Osteocyte (in vitro differentiated cells): ENCODE data around the gene EIF4G1. TPM values are rescaled to one million over a fixed set of nuclear protein-coding genes. Genes with fewer than 3 reads are reported as not detected.

Experiments
- DNase-seq: peaks from one replicate; pipeline ENCODE4 v3.0.0; 2021; ENCODE audit warnings: mixed read lengths; ENCODE audit not compliant: unreplicated experiment; ENCODE audit errors: extremely low spot score
- H3K27ac Mint-ChIP-seq: one replicate; pipeline ENCODE4 v1.8.0; 2021; ENCODE audit warnings: mild to moderate bottlenecking, mixed read lengths; ENCODE audit not compliant: unreplicated experiment
- H3K27me3 Mint-ChIP-seq: one replicate; pipeline ENCODE4 v1.8.0; 2021; ENCODE audit warnings: mixed read lengths; ENCODE audit not compliant: unreplicated experiment
- H3K36me3 Mint-ChIP-seq: one replicate; pipeline ENCODE4 v1.8.0; 2021; ENCODE audit warnings: mixed read lengths; ENCODE audit not compliant: unreplicated experiment
- H3K4me1 Mint-ChIP-seq: one replicate; pipeline ENCODE4 v1.8.0; 2021; ENCODE audit warnings: mixed read lengths; ENCODE audit not compliant: unreplicated experiment
- H3K4me3 Mint-ChIP-seq: one replicate; pipeline ENCODE4 v1.8.0; 2021; ENCODE audit warnings: mild to moderate bottlenecking, moderate library complexity, mixed read lengths; ENCODE audit not compliant: unreplicated experiment
- H3K9me3 Mint-ChIP-seq: one replicate; pipeline ENCODE4 v1.8.0; 2021; ENCODE audit warnings: mixed read lengths; ENCODE audit not compliant: unreplicated experiment
- CTCF ChIP-seq: fragments of 200-600 bp; sonication (generic); IDR thresholded peaks from 2 replicates; pipeline ENCODE4 v1.5.0; 2021; ENCODE audit warnings: antibody characterized with exemption, mild to moderate bottlenecking, moderate library complexity
- total RNA-seq: library from RNA; stranded (reverse); gene quantifications from 2 replicates; pipeline ENCODE4 v1.2.1, GENCODE V29; 2021

Gene EIF4G1
- total RNA-seq, 1 donor from 2014 or later = 385 TPM

GRCh38 chr3:184358124-184358767, 43.8 kb downstream of the EIF4G1 start:
- TF ChIP-seq CTCF = no peak
- no peak overlapping the region for H3K27ac Mint-ChIP-seq
- no peaks in the 10 kb centered on the region for H3K27me3 Mint-ChIP-seq
- no peak for DNase-seq
- no peak overlapping the region for H3K4me3 Mint-ChIP-seq
- H3K36me3 Mint-ChIP-seq = peaks cover 9% of the 10 kb centered on the region
- no peaks in the 10 kb centered on the region for H3K9me3 Mint-ChIP-seq
- peaks cover 17% of the 10 kb centered on the region for H3K4me1 Mint-ChIP-seq

- no peak for DNase-seq
- Mint-ChIP-seq H3K27ac (no peak overlapping the region), H3K36me3 (peaks cover 9% of the 10 kb centered on the region), H3K4me1 (peaks cover 19% of the 10 kb centered on the region), H3K27me3 (no peaks in the 10 kb centered on the region), H3K4me3 (no peak overlapping the region), H3K9me3 (no peaks in the 10 kb centered on the region)
- TF ChIP-seq CTCF = no peak
These were observed 44.5 kb downstream of the EIF4G1 start for GRCh38 chr3:184358921-184359350.

GRCh38 chr3:184359610-184360009, 45.2 kb downstream of the EIF4G1 start:
- DNase-seq = no peak
- H3K36me3 Mint-ChIP-seq = peaks cover 9% of the 10 kb centered on the region
- H3K4me1 Mint-ChIP-seq = peaks cover 24% of the 10 kb centered on the region
- no peak for TF ChIP-seq CTCF
- H3K9me3 Mint-ChIP-seq = no peaks in the 10 kb centered on the region
- H3K4me3 Mint-ChIP-seq = no peak overlapping the region
- H3K27ac Mint-ChIP-seq = no peak overlapping the region
- H3K27me3 Mint-ChIP-seq = no peaks in the 10 kb centered on the region

GRCh38 chr3:184360070-184360928, 45.9 kb downstream of the EIF4G1 start:
- no peak overlapping the region for H3K27ac Mint-ChIP-seq
- H3K4me1 Mint-ChIP-seq = peaks cover 28% of the 10 kb centered on the region
- peaks cover 13% of the 10 kb centered on the region for H3K36me3 Mint-ChIP-seq
- DNase-seq = no peak
- no peaks in the 10 kb centered on the region for H3K9me3 Mint-ChIP-seq
- H3K27me3 Mint-ChIP-seq = no peaks in the 10 kb centered on the region
- peak overlapping the region; percentile 77 for H3K4me3 Mint-ChIP-seq
- TF ChIP-seq CTCF = no peak

- H3K27ac Mint-ChIP-seq = no peak overlapping the region
- peak overlapping the region; percentile 77 for H3K4me3 Mint-ChIP-seq
- DNase-seq = no peak
These were observed 46.6 kb downstream of the EIF4G1 start for GRCh38 chr3:184360929-184361531.

More at GRCh38 chr3:184360929-184361531, 46.6 kb downstream of the EIF4G1 start:
- Mint-ChIP-seq H3K9me3 (no peaks in the 10 kb centered on the region), H3K36me3 (peaks cover 12% of the 10 kb centered on the region), H3K27me3 (no peaks in the 10 kb centered on the region), H3K4me1 (peaks cover 29% of the 10 kb centered on the region)
- no peak for TF ChIP-seq CTCF
